Measurements from ENCODE around the gene CMTM8. TPM values are rescaled to one million over a fixed set of nuclear protein-coding genes. Genes with fewer than 3 reads are reported as not detected.

Gene CMTM8
- total and polyA plus RNA-seq, 2 of the 8 experiments (the other 6 are each of a cell fraction or from before 2014, with no cell fraction given), result 10.5 to 22.4 TPM

GRCh38 chr3:32189693-32190092 is 48.8 kb upstream of the CMTM8 start:
- Histone ChIP-seq H3K9me3 (ENCODE audit: insufficient read depth in 2 of 2, low read depth in 1 of 2, low read length in 1 of 2) (no peaks in the 10 kb centered on the region), H2BK120ac (replicated peaks; ENCODE audit: low read depth, low read length) (no peak overlapping the region), H3K56ac (replicated peaks; ENCODE audit: insufficient read length, low read depth, low read length) (no peak overlapping the region), H3K23ac (ENCODE audit: insufficient read length) (no peak overlapping the region), H3K27ac (ENCODE audit: low read depth, low read length) (no peak overlapping the region), H3K4me1 (replicated peaks in 1 of 4; ENCODE audit: control insufficient read depth in 3 of 4, insufficient read depth in 4 of 4, low read length in 3 of 4) (no peaks in the 10 kb centered on the region; a peak in 2 of 7 replicates), H2AFZ (ENCODE audit: low read length) (no peak overlapping the region), H4K20me1 (replicated peaks in 1 of 2; ENCODE audit: control insufficient read depth in 1 of 2, insufficient read depth in 2 of 2, low read length in 2 of 2) (no peaks in the 10 kb centered on the region), H3K79me2 (ENCODE audit: control insufficient read depth in 1 of 2, insufficient read depth in 2 of 2, low read length in 2 of 2) (no peaks in the 10 kb centered on the region), H4K5ac (ENCODE audit: insufficient read length, low read depth, low read length) (no peak overlapping the region), H3K36me3 (ENCODE audit: control insufficient read depth in 2 of 4, insufficient read depth in 4 of 4, low read length in 3 of 4) (no peaks in the 10 kb centered on the region), H3K27me3 (replicated peaks in 1 of 4; ENCODE audit: control insufficient read depth in 3 of 4, extremely low read depth in 1 of 4, insufficient read depth in 3 of 4, low read length in 3 of 4) (no peaks in the 10 kb centered on the region), H2BK12ac (ENCODE audit: low read depth, low read length) (no peak overlapping the region), H4K8ac (ENCODE audit: extremely low read depth, insufficient read depth, low read length) (no peak overlapping the region), H3K23me2 (ENCODE audit: low read depth, low read length) (no peaks in the 10 kb centered on the region), H2AK5ac (ENCODE audit: low read depth, low read length) (no peak overlapping the region), H3K79me1 (ENCODE audit: low read depth, low read length) (no peaks in the 10 kb centered on the region), H2BK20ac (ENCODE audit: low read length) (no peak overlapping the region), H3K4me2 (ENCODE audit: insufficient read depth in 1 of 2, low read depth in 2 of 2, low read length in 2 of 2) (no peak overlapping the region), H3K4ac (replicated peaks; ENCODE audit: insufficient read length, low read depth, low read length) (no peak overlapping the region), H3K14ac (ENCODE audit: insufficient read length) (no peak overlapping the region), H4K91ac (replicated peaks; ENCODE audit: insufficient read length, low read length) (no peak overlapping the region), H3K18ac (ENCODE audit: extremely low read depth, low read length) (no peak overlapping the region), H2BK5ac (ENCODE audit: low read depth, low read length) (no peak overlapping the region), H3K9ac (replicated peaks in 1 of 4; ENCODE audit: extremely low read depth in 1 of 4, low read depth in 3 of 4, low read length in 3 of 4) (no peak overlapping the region), H3K4me3 (ENCODE audit: extremely low read depth in 1 of 4, insufficient read depth in 2 of 4, low read depth in 3 of 4, low read length in 4 of 4) (no peak overlapping the region), H2BK15ac (ENCODE audit: low read length) (no peak overlapping the region)
- no peak for TF ChIP-seq CEBPB (IDR thresholded peaks at IDR 0.05; ENCODE audit: low read depth, low read length)
- TF ChIP-seq BRCA1 (IDR thresholded peaks at IDR 0.05; ENCODE audit: low read depth, low read length), result no peak
- TF ChIP-seq E2F6 (IDR thresholded peaks at IDR 0.05), result no peak
- no peak for TF ChIP-seq SUZ12 (IDR thresholded peaks at IDR 0.05; ENCODE audit: low read length)
- DNase-seq (ENCODE audit: low read depth in 1 of 2, low spot score in 2 of 2), result no peak
- FAIRE-seq, result no peak
- CTCF ChIA-PET (ENCODE audit: partially characterized antibody), result interaction anchor here (1.3 kb wide), 1 partner anchor 47 kb away, joined by 3 read pairs; no protein-coding TSS in a partner anchor
- POLR2A ChIA-PET (ENCODE audit: partially characterized antibody), result no interaction called here
- 77% methylated on average over 3 of the region's 3 CpGs; no CpG with 5 or more reads in 1 of the 2 experiments for WGBS, 2 experiments (ENCODE audit: extremely low coverage in 1 of 2, insufficient coverage in 1 of 2, insufficient read length in 1 of 2, insufficient replicate concordance in 2 of 2, low coverage in 1 of 2, low lambda C conversion rate in 2 of 2, missing lambda C conversion rate in 1 of 2)
